SU-DHL-6 (cell line): ENCODE results near the gene MRO.

Source experiments
- EZH2phosphoT487 ChIP-seq: fragments of 200-600 bp; sonication (generic), shearing (Covaris generic); conservative IDR thresholded peaks from 2 replicates; pipeline ENCODE4 v1.6.1; 2018; ENCODE audit warnings: mild to moderate bottlenecking, antibody characterized with exemption, low read length, moderate library complexity, mixed read lengths
- TF ChIP-seq, protein P1 (sequence below): fragments of 200-600 bp; sonication (generic); IDR thresholded peaks from one replicate; pipeline ENCODE4 v1.5.1; 2017; ENCODE audit warnings: antibody characterized with exemption, mild to moderate bottlenecking, low read length, moderate library complexity; ENCODE audit not compliant: insufficient read depth, poor library complexity, severe bottlenecking

DNA sequence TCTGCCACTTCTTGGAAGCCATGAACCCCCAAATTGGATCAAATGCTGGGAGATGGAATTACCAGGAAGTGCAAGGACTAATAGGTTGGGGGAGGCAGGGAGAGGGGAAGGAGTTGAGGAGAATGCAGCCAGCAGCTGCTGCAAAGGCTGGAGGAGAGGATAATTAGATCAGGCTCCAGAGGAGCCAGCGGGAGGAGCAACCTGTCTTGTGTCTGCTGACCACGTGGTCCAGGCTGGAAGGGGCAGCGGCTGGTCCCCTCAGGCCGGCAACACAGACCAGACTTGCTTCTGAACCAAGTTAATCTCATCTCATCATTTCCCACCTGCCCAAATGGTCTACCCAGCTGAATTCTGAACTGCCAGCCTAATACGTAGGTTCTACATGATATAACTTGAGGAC, 68.3 kb downstream of the MRO start:
- TF ChIP-seq, protein P1, sequence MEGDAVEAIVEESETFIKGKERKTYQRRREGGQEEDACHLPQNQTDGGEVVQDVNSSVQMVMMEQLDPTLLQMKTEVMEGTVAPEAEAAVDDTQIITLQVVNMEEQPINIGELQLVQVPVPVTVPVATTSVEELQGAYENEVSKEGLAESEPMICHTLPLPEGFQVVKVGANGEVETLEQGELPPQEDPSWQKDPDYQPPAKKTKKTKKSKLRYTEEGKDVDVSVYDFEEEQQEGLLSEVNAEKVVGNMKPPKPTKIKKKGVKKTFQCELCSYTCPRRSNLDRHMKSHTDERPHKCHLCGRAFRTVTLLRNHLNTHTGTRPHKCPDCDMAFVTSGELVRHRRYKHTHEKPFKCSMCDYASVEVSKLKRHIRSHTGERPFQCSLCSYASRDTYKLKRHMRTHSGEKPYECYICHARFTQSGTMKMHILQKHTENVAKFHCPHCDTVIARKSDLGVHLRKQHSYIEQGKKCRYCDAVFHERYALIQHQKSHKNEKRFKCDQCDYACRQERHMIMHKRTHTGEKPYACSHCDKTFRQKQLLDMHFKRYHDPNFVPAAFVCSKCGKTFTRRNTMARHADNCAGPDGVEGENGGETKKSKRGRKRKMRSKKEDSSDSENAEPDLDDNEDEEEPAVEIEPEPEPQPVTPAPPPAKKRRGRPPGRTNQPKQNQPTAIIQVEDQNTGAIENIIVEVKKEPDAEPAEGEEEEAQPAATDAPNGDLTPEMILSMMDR = no peak
- no peak for TF ChIP-seq EZH2phosphoT487
